ENCODE data around the gene DRD3. TPM values are rescaled to one million over a fixed set of nuclear protein-coding genes. Genes with fewer than 3 reads are reported as not detected.

Gene DRD3
- total RNA-seq, 1 donor from 2014 or later = not detected

DNA sequence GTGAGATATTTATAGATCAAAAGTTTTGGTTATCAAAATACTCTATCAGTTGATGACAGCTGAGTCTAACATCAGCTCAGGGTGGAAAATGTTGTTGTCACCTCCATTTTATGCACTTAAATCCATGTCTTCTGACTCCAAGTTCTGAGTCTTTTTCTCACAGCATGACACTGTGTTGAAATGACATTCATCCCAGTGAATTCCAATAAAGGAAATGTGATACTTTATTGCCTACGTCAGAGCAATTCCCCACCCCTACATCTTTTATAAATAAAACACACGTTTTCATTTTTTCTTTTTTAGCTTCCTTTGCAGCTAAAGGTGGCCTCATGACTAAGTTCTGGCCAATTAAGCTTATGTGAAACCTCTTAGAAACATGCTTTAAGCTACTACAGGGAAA, 10.7 kb downstream of the DRD3 start:
- H3K27ac ChIP-seq = no peak overlapping the region
- no peak for ATAC-seq
- H3K4me3 ChIP-seq = no peak overlapping the region
- no peak for DNase-seq
- no peaks in the 10 kb centered on the region for H3K9me3 ChIP-seq
- no peaks in the 10 kb centered on the region for H3K36me3 ChIP-seq
- TF ChIP-seq, protein P1, sequence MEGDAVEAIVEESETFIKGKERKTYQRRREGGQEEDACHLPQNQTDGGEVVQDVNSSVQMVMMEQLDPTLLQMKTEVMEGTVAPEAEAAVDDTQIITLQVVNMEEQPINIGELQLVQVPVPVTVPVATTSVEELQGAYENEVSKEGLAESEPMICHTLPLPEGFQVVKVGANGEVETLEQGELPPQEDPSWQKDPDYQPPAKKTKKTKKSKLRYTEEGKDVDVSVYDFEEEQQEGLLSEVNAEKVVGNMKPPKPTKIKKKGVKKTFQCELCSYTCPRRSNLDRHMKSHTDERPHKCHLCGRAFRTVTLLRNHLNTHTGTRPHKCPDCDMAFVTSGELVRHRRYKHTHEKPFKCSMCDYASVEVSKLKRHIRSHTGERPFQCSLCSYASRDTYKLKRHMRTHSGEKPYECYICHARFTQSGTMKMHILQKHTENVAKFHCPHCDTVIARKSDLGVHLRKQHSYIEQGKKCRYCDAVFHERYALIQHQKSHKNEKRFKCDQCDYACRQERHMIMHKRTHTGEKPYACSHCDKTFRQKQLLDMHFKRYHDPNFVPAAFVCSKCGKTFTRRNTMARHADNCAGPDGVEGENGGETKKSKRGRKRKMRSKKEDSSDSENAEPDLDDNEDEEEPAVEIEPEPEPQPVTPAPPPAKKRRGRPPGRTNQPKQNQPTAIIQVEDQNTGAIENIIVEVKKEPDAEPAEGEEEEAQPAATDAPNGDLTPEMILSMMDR (IDR thresholded peaks at IDR 0.05) = no peak
- intact Hi-C loops (cut with DNase I) = no loop called here
- H3K27me3 ChIP-seq (ENCODE audit: low read depth) = no peaks in the 10 kb centered on the region
- no peaks in the 10 kb centered on the region for H3K4me1 ChIP-seq

GRCh38 chr3:114157321-114157720, 21.5 kb downstream of the DRD3 start:
- no peak for DNase-seq
- Histone ChIP-seq H3K4me1 (peaks cover 7% of the 10 kb centered on the region), H3K27me3 (ENCODE audit: low read depth) (no peaks in the 10 kb centered on the region), H3K36me3 (no peaks in the 10 kb centered on the region), H3K27ac (no peak overlapping the region), H3K9me3 (no peaks in the 10 kb centered on the region), H3K4me3 (no peak overlapping the region)
- TF ChIP-seq, protein P1 (IDR thresholded peaks at IDR 0.05) = no peak
- intact Hi-C loops (cut with DNase I) = no loop called here
- no peak for ATAC-seq

DNA sequence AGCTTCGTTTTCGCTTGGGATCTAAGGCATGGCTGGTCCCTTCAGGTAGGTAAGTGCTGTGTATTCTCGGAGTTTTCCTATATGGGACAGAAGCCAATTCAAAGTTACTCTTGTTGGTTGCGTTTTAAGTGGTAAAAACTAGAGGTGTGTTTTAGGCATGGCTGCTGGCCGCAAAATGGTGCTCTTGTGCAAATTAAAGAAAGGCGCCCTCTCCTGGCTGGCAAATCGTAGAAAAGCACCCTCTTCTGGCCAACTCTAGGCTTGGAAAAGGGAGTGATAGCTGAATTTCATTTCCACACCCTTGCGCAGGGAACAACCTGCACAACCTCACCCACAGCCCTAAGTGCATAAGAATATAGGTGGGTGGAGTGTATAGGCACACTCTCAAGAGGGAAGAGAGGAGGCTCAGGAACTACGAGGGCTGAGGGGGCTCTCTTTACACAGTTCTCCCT, 23.5 kb downstream of the DRD3 start:
- Histone ChIP-seq H3K4me3 (no peak overlapping the region), H3K36me3 (no peaks in the 10 kb centered on the region), H3K4me1 (peaks cover 7% of the 10 kb centered on the region), H3K27me3 (ENCODE audit: low read depth) (no peaks in the 10 kb centered on the region), H3K27ac (no peak overlapping the region), H3K9me3 (no peaks in the 10 kb centered on the region)
- TF ChIP-seq, protein P1 (IDR thresholded peaks at IDR 0.05) = peak; percentile 32
- no peak for DNase-seq
- intact Hi-C loops (cut with DNase I) = no loop called here
- ATAC-seq = no peak

- Histone ChIP-seq H3K9me3 (no peaks in the 10 kb centered on the region), H3K4me1 (peaks cover 7% of the 10 kb centered on the region), H3K27ac (no peak overlapping the region), H3K4me3 (no peak overlapping the region), H3K27me3 (ENCODE audit: low read depth) (no peaks in the 10 kb centered on the region), H3K36me3 (no peaks in the 10 kb centered on the region)
- intact Hi-C loops (cut with DNase I) = no loop called here
- DNase-seq = no peak
- TF ChIP-seq, protein P1 (IDR thresholded peaks at IDR 0.05) = no peak
- ATAC-seq = no peak
Measured at GRCh38 chr3:114154321-114154821, 24.5 kb downstream of the DRD3 start.

DNA sequence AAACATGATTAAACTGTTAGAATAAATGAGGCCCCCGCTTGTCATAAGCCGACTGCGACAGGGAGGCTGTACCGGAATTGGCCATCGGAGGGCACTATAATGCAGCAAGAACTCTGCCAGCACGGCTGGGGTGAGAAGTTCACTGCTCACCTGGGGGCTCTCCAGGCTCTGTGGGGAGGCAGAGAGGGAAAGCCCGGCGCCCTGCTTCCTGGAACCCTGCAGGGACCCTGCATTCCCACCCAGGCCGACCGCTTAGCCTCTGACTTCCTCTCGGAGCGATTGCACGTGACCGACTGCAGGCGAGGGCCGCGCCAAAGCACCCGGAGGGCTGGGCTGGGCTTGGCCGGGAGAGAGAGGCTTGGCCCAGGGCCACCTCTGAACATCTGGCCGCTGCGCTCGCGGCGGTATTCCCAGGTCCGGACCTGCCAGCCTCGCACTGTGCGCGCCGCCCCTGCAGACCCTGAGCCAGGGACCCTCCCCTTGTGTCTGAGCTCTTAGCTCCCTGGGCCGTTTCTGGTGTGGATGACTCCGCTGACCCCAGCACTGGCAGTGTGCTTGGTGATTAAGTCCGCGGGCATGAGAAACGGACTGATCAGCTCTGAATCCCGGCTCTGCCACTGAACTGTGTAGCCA, 26.2 kb downstream of the DRD3 start:
- intact Hi-C loops (cut with DNase I) = no loop called here
- peaks cover 7% of the 10 kb centered on the region for H3K4me1 ChIP-seq
- peak; percentile 93 to 95 for ATAC-seq
- no peaks in the 10 kb centered on the region for H3K27me3 ChIP-seq (ENCODE audit: low read depth)
- no peak overlapping the region for H3K27ac ChIP-seq
- peak; percentile 78 for DNase-seq
- H3K9me3 ChIP-seq = no peaks in the 10 kb centered on the region
- TF ChIP-seq, protein P1 (IDR thresholded peaks at IDR 0.05) = peak; percentile 94
- no peaks in the 10 kb centered on the region for H3K36me3 ChIP-seq
- peak overlapping the region; percentile 60 for H3K4me3 ChIP-seq

Data from lower lobe of right lung (tissue), 2 donors.